CD4-positive, alpha-beta T cell treated with Interleukin-17A for 4 hours (primary cell): ENCODE measurements around the gene MLPH.
"Not testable (repeated sequence)": the region's sequence is repeated elsewhere in the genome, so short reads cannot be mapped to it uniquely, and the experiment has no call there.

ENCODE experiments used
- DNase-seq: peaks from one replicate; pipeline ENCODE4 v3.0.0-alpha.2; 2020; ENCODE audit warnings: mixed read lengths

MLPH gene

DNA sequence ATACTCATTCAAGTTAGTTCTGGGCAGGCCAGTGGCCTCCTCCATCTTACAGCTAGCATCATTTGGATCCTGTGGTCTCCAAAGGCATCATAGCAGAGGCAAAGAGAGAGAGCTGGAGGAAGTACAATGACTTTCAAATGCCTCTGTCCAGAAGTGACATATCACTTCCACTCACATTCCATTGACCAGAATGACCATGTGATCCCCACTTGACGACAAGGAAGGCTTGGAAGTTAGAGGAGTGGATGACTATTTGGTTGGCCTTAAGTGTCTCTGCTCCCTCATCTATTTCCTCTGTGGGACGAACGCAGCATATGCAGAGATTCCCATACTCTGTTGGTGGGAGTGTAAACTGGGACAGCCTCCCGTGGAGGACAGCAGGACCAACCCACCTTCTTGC, 27.8 kb upstream of the MLPH start:
- no peak for DNase-seq

DNA sequence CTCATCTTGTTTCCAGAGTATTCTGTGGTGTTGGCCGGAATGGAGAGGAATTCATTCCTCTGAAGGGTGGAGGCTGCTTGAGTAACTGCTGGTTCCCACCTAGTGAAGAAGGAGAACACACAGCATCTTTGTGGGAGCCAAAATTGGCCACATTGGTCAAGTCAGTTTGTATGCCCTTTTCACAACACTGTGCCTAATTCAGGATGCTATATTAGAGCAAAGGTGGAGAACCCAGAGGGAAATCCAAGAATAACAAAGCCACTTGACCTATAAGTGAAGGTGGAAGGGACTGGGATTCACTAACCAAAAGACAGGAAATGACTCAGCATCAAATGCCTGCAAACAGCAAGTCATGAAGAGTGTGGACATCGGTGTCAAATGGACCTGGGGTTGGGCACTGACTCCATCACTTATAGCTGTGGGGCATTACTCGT, 27.3 kb upstream of the MLPH start:
- DNase-seq = no peak

- no peak for DNase-seq
These were observed 22.2 kb upstream of the MLPH start for GRCh38 chr2:237464757-237465391.

DNA sequence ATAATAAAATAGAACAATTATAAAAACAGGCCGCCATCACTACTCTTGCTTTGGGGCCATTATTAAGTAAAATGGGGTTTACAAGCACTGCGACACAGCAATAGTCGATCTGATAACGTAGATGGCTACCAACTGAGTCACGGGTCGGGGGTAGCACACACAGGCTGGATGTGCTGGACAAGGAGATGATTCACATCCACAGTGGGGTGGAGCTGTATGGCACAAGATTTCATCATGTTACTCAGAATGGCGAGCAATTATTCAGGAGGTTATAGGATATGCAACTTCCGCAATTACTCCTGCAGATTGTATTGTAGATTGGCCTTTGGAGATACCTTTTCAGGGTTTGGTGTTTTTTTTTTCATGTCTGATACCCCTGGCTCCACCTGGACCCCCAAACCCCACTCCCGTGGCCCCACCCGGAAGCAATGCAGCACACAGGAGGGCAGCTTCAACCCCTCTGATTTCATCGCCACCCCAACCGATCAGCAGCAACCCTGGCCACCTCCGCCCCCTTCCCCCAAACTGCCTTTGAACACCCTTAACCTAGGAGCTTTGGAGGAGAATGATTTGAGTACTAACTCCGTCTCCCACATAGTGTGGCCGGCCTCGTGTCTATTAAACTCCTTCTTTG, 21.4 kb upstream of the MLPH start:
- no peak for DNase-seq

- DNase-seq = no peak
These were observed 20.8 kb upstream of the MLPH start for GRCh38 chr2:237466211-237466610.

GRCh38 chr2:237467447-237468179, 19.4 kb upstream of the MLPH start:
- no peak for DNase-seq

DNA sequence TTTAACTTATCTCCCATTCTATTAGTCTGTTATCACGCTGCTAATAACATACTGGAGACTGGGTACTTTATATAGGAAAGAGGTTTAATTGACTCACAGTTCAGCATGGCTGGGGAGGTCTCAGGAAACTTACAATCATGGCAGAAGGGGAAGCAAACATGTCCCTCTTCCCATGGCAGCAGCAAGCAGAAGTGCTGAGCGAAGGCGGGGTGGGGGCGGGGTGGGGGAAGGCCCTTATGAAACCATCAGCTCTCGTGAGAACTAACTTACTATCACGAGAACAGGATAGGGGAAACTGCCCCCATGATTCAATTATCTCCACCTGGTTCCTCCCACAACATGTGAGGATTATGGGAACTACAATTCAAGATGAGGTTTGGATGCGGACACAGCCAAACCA, 17.6 kb upstream of the MLPH start:
- not testable (repeated sequence) for DNase-seq

DNA sequence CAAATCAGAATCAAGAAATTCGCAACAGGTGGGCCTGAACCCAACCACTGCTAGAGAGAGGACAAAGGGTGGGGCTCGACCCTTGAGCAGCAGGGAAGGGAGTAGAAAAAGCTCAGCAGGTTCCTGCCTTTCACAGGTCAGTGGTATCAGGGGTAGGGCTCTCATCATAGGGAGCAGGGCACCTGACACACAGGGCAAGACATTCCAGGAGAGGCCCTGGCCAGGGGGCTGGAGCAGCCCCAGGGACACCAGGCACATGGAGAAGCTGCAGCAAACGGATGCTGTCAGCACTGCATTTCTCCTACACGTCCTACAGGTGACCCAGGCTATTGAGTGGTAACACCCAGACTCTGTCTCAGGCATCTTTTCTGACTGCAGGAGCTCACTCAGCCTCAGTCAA, 17.2 kb upstream of the MLPH start:
- DNase-seq = no peak

DNA sequence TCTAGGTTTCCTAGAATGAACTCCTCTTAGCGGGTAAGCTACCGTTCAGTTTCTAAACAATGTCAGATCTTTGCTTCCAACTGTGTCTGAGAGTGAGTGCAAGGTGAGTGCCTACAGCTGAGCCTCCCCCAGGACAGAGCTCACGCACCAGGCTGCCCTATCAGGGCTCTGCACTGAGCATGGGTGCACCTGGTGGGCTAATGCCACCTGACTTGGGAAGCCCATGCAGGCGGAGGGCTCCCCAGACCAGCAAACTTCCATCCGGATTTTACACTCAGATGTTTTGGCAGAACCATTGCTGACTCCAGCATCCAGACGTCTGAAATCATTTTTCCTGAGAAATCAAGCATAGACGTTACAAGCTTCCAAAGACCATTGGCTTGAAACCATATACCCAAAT, 16.1 kb upstream of the MLPH start:
- no peak for DNase-seq

- peak; percentile 59 for DNase-seq
These were observed 15.4 kb upstream of the MLPH start for GRCh38 chr2:237471438-237472186.

DNA sequence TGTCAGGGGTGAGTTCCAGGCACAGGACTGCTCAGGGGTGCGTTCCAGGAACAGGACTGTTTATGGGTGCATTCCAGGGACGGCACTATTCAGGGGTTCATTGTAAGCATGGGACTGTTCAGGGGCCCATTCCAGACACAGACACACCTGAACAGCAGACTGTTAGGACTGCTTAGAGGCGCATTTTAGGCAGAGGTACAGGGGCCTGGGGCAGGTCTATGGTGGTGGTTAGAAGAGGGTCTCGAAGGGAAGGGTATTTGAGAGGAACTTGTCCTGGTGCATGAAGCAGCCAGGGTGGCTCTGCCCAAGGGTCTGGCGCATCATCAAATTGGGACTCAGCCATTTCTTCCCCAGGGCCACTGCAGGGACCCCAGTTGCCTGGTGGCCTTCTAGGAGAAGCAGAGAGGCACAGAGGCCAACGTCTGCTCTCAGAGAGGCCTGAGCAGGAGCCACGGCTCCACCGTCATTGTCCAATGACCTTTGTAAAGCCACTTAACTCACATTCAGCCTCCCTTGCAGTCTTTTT, 14.8 kb upstream of the MLPH start:
- no peak for DNase-seq

GRCh38 chr2:237472909-237473877, 13.9 kb upstream of the MLPH start:
- DNase-seq = no peak

- DNase-seq = peak; percentile 10
These were observed 13.1 kb upstream of the MLPH start for GRCh38 chr2:237473878-237474441.

- DNase-seq = no peak
These were observed 12.6 kb upstream of the MLPH start for GRCh38 chr2:237474442-237474911.

DNA sequence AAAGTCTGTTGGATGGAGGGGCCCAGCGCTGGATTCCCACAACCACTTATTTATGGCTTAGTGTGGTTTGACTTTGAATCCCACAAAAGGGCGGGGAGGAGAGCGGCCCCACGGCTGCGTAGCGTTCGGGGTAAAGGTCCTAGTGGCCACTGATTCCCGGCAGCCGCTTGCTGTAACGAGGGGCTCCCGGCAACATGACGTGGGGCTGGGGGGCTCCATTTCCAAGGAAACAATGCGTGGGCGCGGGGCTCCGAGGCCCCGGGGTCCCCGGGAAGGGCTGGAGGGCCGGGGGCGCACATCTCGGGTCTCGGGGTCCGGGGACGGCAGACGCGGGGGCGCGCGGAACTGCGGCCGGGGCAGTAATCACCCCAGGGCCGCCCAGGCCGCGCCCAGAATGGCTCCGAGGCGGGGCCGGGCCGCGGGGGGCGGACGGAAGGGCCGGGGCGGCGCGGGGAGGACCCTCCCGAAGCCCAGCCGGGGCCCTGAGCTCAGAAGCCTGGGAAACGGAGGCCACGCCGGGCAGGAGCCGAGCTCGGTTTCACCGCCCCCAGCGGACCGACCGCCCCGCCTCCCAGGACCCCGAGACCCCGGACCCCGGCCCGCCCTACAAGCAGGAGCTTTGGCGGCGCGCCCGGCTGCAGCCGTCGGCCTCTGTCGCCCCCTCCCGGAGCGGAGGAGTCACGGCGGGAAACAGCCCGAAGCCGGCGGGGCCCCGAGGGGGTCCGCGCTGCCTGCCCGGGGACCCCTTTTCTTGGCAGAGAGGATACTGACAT, 11.9 kb upstream of the MLPH start:
- DNase-seq = peak; percentile 84

GRCh38 chr2:237475704-237476141, 11.3 kb upstream of the MLPH start:
- DNase-seq = peak; percentile 65

DNA sequence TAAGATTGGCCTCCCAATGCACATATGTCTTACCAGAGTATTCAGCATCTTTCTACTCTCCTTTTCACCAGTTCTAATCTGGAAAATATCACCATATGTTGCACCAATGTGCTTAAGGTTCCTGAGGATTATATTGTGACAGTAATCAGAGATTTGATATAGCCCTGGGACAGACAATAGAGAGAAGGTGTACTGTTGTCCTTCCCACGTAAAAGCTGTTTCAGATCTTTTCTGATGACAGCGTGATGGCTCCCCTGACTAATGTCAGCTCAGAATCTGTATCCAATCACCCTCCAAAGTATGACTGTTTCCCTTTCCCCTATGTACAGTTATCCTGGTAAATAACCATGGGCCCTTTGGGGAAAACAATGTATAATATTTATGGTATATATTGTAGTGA, 9.0 kb upstream of the MLPH start:
- DNase-seq = no peak

DNA sequence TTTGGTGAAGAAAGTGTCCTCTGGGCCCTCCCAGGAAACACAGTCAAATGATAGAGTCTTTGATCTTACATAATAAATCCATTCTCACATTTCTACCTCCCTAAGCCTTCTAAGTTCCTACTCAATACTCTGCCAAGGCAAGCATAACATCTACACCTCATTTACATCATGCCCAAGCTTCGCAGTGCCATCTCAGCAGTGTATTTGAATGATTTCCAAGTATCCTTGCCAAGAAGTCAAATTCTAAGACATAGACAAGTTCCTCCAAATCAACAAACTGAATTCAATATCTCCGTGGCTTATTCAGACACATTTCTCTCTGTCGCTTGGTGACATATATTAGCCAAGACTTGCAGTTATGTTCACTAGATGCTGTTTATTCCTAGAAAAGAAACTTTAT, 8.1 kb upstream of the MLPH start:
- DNase-seq = no peak

DNA sequence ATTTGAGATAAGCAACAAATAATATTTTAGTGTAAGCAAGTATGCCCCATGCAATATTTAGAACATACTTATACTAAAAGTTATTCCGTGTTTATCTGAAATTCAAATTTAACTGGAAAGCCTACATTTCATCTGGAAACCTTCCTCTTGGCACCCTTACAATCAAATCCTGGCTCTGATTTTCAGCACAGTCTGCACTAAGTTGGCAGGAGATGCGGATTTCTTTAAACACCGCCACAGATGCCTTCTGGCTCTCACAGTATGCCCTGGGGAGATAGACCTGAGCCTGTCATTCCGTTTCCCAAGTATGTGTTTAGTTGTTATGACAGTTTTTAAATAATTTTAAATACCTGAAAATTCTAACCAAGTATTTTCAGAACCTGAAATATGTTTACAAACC, 7.3 kb upstream of the MLPH start:
- DNase-seq = no peak

- DNase-seq = no peak
These were observed 6.5 kb upstream of the MLPH start for GRCh38 chr2:237480556-237480955.
